SK-N-SH (cell line): Measurements from ENCODE around the gene ITSN1. TPM values are rescaled to one million over a fixed set of nuclear protein-coding genes. Genes with fewer than 3 reads are reported as not detected.

Experiments used
- CTCF ChIA-PET: fragments of 300-600, 350-600 bp; formaldehyde crosslinking; extraction: SDS; loops from one replicate; lab custom pipeline; 2021; lab: Yijun Ruan, JAX
- POLR2A ChIA-PET: fragments of 350-600 bp; sonication (Branson Sonifier 250); formaldehyde crosslinking; extraction: SDS; loops from one replicate; lab custom pipeline; 2020; ENCODE audit warnings: antibody characterized with exemption, inconsistent platforms; lab: Yijun Ruan, JAX
- DNase-seq: peaks from one replicate; pipeline ENCODE4 v3.0.0; 2012
- H2AFZ ChIP-seq: fragments of 200-600 bp; sonication (generic); 2 replicates; pipeline ENCODE4 v1.8.1; 2016; ENCODE audit warnings: antibody characterized with exemption, mild to moderate bottlenecking, low read depth
- H3F3A ChIP-seq: fragments of 200-600 bp; sonication (generic); replicated peaks from 2 replicates; pipeline ENCODE3; 2016; ENCODE audit warnings: antibody characterized with exemption, mild to moderate bottlenecking; ENCODE audit not compliant: insufficient read depth
- H3K27ac ChIP-seq, 2 experiments: fragments of 200-500 bp in 1 of 2; fragments of 200-600 bp in 1 of 2; sonication (Bioruptor generic) in 1 of 2; sonication (generic), shearing (Covaris generic) in 1 of 2; 2 replicates each; pipeline versions ENCODE4 v1.5.1 to v1.6.1; 2014 to 2016; ENCODE audit warnings: low read depth in 2 of 2, inconsistent platforms in 1 of 2, low read length in 1 of 2, mild to moderate bottlenecking in 1 of 2, mixed read lengths in 1 of 2
- H3K27me3 ChIP-seq: fragments of 200-600 bp; sonication (generic), shearing (Covaris generic); 2 replicates; pipeline ENCODE4 v1.6.1; 2016; ENCODE audit warnings: mixed run types; ENCODE audit not compliant: insufficient read depth
- H3K36me3 ChIP-seq, 2 experiments: fragments of 200-500 bp in 1 of 2; fragments of 200-600 bp in 1 of 2; sonication (Bioruptor generic) in 1 of 2; sonication (generic) in 1 of 2; replicated peaks in 1 of 2; 2 replicates each; pipeline versions ENCODE3 to v1.5.1; 2014 to 2016; ENCODE audit warnings: low read length in 1 of 2, mild to moderate bottlenecking in 1 of 2; ENCODE audit not compliant: insufficient read depth in 2 of 2, control insufficient read depth in 1 of 2
- H3K4me1 ChIP-seq, 2 experiments: fragments of 200-500 bp in 1 of 2; fragments of 200-600 bp in 1 of 2; sonication (Bioruptor generic) in 1 of 2; sonication (generic), shearing (Covaris generic) in 1 of 2; 2 replicates each; pipeline versions ENCODE4 v1.5.1 to v1.6.1; 2014 to 2016; ENCODE audit warnings: low read depth in 1 of 2, low read length in 1 of 2, mixed run types in 1 of 2; ENCODE audit not compliant: insufficient read depth in 2 of 2, control insufficient read depth in 1 of 2
- H3K4me2 ChIP-seq: fragments of 200-600 bp; sonication (generic), shearing (Covaris generic); 2 replicates; pipeline ENCODE4 v1.6.1; 2017; ENCODE audit warnings: mixed run types
- H3K4me3 ChIP-seq, 2 experiments: fragments of 200-500 bp in 1 of 2; fragments of 200-600 bp in 1 of 2; sonication (Bioruptor generic) in 1 of 2; sonication (generic), shearing (Covaris generic) in 1 of 2; 2 replicates each; pipeline versions ENCODE4 v1.5.1 to v1.8.1; 2014 to 2016; ENCODE audit warnings: low read depth in 2 of 2, inconsistent platforms in 1 of 2, low read length in 1 of 2, mild to moderate bottlenecking in 1 of 2, mixed read lengths in 1 of 2, moderate library complexity in 1 of 2
- H3K79me2 ChIP-seq: fragments of 200-600 bp; sonication (generic); 2 replicates; pipeline ENCODE4 v1.8.1; 2017; ENCODE audit warnings: mild to moderate bottlenecking; ENCODE audit not compliant: insufficient read depth
- H3K9ac ChIP-seq: fragments of 200-600 bp; sonication (generic); 2 replicates; pipeline ENCODE4 v1.6.1; 2017; ENCODE audit warnings: mixed run types
- H3K9me2 ChIP-seq: fragments of 200-600 bp; sonication (generic); 2 replicates; pipeline ENCODE4 v1.6.1; 2017; ENCODE audit warnings: mixed run types
- H3K9me3 ChIP-seq: fragments of 200-600 bp; sonication (generic); 2 replicates; pipeline ENCODE4 v1.6.1; 2017; ENCODE audit warnings: mixed run types, mild to moderate bottlenecking, moderate library complexity
- H4K20me1 ChIP-seq: fragments of 200-600 bp; sonication (generic); 2 replicates; pipeline ENCODE4 v1.6.1; 2017; ENCODE audit warnings: mild to moderate bottlenecking, mixed run types; ENCODE audit not compliant: insufficient read depth
- CHD2 ChIP-seq: fragments of 150-350 bp; IDR thresholded peaks from 2 replicates; pipeline ENCODE4 v1.6.1; 2018; ENCODE audit warnings: low read length; ENCODE audit not compliant: partially characterized antibody
- CTCF ChIP-seq: fragments of 200-600 bp; sonication (generic); IDR thresholded peaks from 2 replicates; pipeline ENCODE4 v1.6.1; 2017; ENCODE audit warnings: antibody characterized with exemption, mild to moderate bottlenecking, moderate library complexity
- ELF1 ChIP-seq: IDR thresholded peaks from 2 replicates; pipeline ENCODE4 v1.4.0; 2012
- FOXM1 ChIP-seq: IDR thresholded peaks from 2 replicates; pipeline ENCODE4 v1.4.0; 2012; ENCODE audit warnings: low read depth, mild to moderate bottlenecking
- GABPA ChIP-seq: IDR thresholded peaks from 2 replicates; pipeline ENCODE4 v1.4.0; 2012; ENCODE audit warnings: low read depth, mild to moderate bottlenecking
- IRF3 ChIP-seq: fragments of 150-350 bp; IDR thresholded peaks from 2 replicates; pipeline ENCODE4 v1.6.1; 2016; ENCODE audit warnings: mild to moderate bottlenecking, low read depth, low read length
- MXI1 ChIP-seq: IDR thresholded peaks from 2 replicates; pipeline ENCODE4 v1.6.1; 2012; ENCODE audit warnings: mild to moderate bottlenecking, low read depth, low read length, improper control_type of control experiment
- NFIC ChIP-seq: IDR thresholded peaks from 2 replicates; pipeline ENCODE4 v1.4.0; 2012; ENCODE audit warnings: borderline replicate concordance
- PBX3 ChIP-seq: IDR thresholded peaks from 2 replicates; pipeline ENCODE4; 2012
- POLR2AphosphoS5 ChIP-seq: IDR thresholded peaks from 2 replicates; pipeline ENCODE4 v1.6.1; 2012; ENCODE audit warnings: low read depth, low read length
- RAD21 ChIP-seq: IDR thresholded peaks from 2 replicates; pipeline ENCODE4 v1.6.1; 2012; ENCODE audit warnings: mild to moderate bottlenecking, low read length
- RCOR1 ChIP-seq: fragments of 150-350 bp; IDR thresholded peaks from 2 replicates; pipeline ENCODE4 v1.6.1; 2017; ENCODE audit warnings: antibody characterized with exemption, low read length
- RFX5 ChIP-seq: IDR thresholded peaks from 2 replicates; pipeline ENCODE4 v1.6.1; 2012; ENCODE audit warnings: mild to moderate bottlenecking, improper control_type of control experiment, low read length
- TAF1 ChIP-seq: IDR thresholded peaks from 2 replicates; pipeline ENCODE4 v1.6.1; 2012; ENCODE audit warnings: low read depth, mild to moderate bottlenecking, low read length, moderate library complexity, borderline replicate concordance
- TCF12 ChIP-seq: IDR thresholded peaks from 2 replicates; pipeline ENCODE4 v1.4.0; 2012
- TEAD4 ChIP-seq: IDR thresholded peaks from 2 replicates; pipeline ENCODE4 v1.4.0; 2012; ENCODE audit warnings: mild to moderate bottlenecking, borderline replicate concordance; ENCODE audit not compliant: insufficient read depth
- YY1 ChIP-seq: IDR thresholded peaks from 2 replicates; pipeline ENCODE4 v1.4.0; 2012; ENCODE audit warnings: low read depth, mild to moderate bottlenecking
- WGBS: methylation state at CpG from one replicate; pipeline ENCODE4 v1.1.6; 2017; ENCODE audit warnings: low lambda C conversion rate; 5-methylcytosine and 5-hydroxymethylcytosine counted together
- polyA plus RNA-seq, 3 experiments: library from polyadenylated mRNA; depleted of rRNA; stranded (reverse); fragments of >200 nt; gene quantifications; 2 replicates each; pipeline ENCODE4 v1.2.3, GENCODE V29; 2012

ITSN1 gene
- polyA plus RNA-seq, 1 of the 3 experiments (the other 2 are of a cell fraction): 27.8 TPM

DNA sequence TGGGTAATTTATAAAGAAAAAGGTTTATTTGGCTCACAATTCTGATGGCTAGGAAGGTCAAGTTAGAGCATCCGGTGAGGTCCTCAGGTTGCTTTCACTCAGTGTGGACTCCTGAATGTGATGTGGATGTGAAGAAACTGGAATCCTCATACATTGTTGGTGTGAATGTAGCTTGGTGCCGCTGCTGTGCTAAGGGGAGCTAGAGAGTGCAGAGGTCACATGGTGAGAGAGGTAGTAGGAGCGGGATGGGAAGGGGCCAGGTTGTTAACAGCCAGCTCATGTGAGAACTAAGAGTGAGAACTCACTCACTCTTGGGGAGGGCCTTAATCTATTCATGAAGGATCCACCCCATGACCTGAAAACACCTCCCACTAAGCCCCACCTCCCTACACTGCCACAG lies 21.8 kb downstream of the ITSN1 start:
- Histone ChIP-seq H3K27me3 (no peaks in the 10 kb centered on the region), H3K27ac (no peak overlapping the region), H3K4me2 (no peak overlapping the region), H3K9me2 (no peaks in the 10 kb centered on the region), H3K36me3 (peaks cover 0 to 14% of the 10 kb centered on the region in 2 experiments), H2AFZ (no peak overlapping the region), H3K4me3 (no peak overlapping the region), H3K4me1 (peaks cover 0 to 12% of the 10 kb centered on the region in 2 experiments; a peak in 1 of 4 replicates), H4K20me1 (peaks cover 31% of the 10 kb centered on the region), H3F3A (peaks cover 9% of the 10 kb centered on the region), H3K9me3 (peaks cover 4% of the 10 kb centered on the region; the same call in 1 of the 2 replicates), H3K79me2 (peaks cover 99% of the 10 kb centered on the region), H3K9ac (no peak overlapping the region)
- no peak for DNase-seq
- 100% methylated on average over 3 of the region's 3 CpGs for WGBS
- TF ChIP-seq ELF1 (no peak), TCF12 (no peak), MXI1 (no peak), POLR2AphosphoS5 (no peak), RAD21 (no peak), RCOR1 (no peak), TAF1 (no peak), FOXM1 (no peak)
- POLR2A ChIA-PET: no interaction called here
- CTCF ChIA-PET: interaction anchor here (1.3 kb wide), 1 partner anchor 13 kb away, joined by 3 read pairs; no protein-coding TSS in a partner anchor

DNA sequence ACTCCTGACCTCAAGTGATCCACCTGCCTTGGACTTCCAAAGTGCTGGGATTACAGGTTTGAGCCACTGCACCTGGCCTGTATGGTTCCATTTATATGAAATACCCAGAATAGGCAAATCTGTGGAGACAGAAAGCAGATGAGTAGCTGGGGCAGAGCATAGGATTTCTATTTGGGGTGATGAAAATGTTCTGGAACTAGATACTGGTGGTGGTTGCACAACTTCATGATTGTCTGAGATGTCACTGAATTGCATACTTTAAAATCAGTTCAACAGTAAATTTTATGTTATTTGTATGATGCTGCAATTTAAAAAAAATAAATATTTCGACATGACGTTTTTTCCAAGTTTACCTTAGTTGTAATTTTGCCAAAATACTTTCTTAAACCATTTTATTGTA lies 23.9 kb downstream of the ITSN1 start:
- CTCF ChIA-PET: no interaction called here
- H3K27ac ChIP-seq: no peak overlapping the region
- WGBS: 96% methylated on average over 2 of the region's 2 CpGs
- TF ChIP-seq NFIC (no peak), CTCF (no peak), YY1 (no peak), IRF3 (no peak), GABPA (no peak), RAD21 (no peak), PBX3 (no peak), CHD2 (no peak), TEAD4 (no peak), POLR2AphosphoS5 (no peak), RFX5 (no peak)
- H3K4me2 ChIP-seq: no peak overlapping the region
- no peak overlapping the region for H2AFZ ChIP-seq
- POLR2A ChIA-PET: no interaction called here
- peaks cover 41% of the 10 kb centered on the region for H4K20me1 ChIP-seq
- no peak overlapping the region for H3K9ac ChIP-seq
- H3K9me2 ChIP-seq: no peaks in the 10 kb centered on the region
- H3K27me3 ChIP-seq: no peaks in the 10 kb centered on the region
- no peak overlapping the region for H3K4me3 ChIP-seq
- H3K79me2 ChIP-seq: peaks cover 98% of the 10 kb centered on the region
- peaks cover 9% of the 10 kb centered on the region for H3F3A ChIP-seq
- H3K36me3 ChIP-seq: peaks cover 0 to 8% of the 10 kb centered on the region in 2 experiments
- no peaks in the 10 kb centered on the region; the same call in 1 of the 2 replicates for H3K9me3 ChIP-seq
- DNase-seq: no peak
- peaks cover 0 to 12% of the 10 kb centered on the region in 2 experiments; a peak in 1 of 4 replicates for H3K4me1 ChIP-seq
